Heart left ventricle (tissue), 16 donors: ENCODE results near the gene KCTD7. TPM values are rescaled to one million over a fixed set of nuclear protein-coding genes. Genes with fewer than 3 reads are reported as not detected.

Source experiments
- ATAC-seq, 4 donors: fragments of 200-7000 bp; cut with Tn5 transposase; one replicate each; pipeline ENCODE4 v1.9.1; 2020 to 2022; ENCODE audit warnings: moderate library complexity in 4 of 4, mild to moderate bottlenecking in 3 of 4, moderate number of reproducible peaks in 1 of 4
- DNase-seq, 5 donors: peaks; one replicate each; pipeline ENCODE4 v3.0.0-alpha.2; 2020
- H3K27ac ChIP-seq, 12 donors: fragments of 200-600 bp; sonication (generic) in 4 of 12; one replicate each; pipeline versions ENCODE4 v1.5.0 to v1.8.0; 2016 to 2022; ENCODE audit warnings: mild to moderate bottlenecking in 2 of 12
- H3K27me3 ChIP-seq, 9 donors: fragments of 200-600 bp; sonication (generic) in 2 of 9; one replicate each; pipeline versions ENCODE4 v1.5.1 to v1.8.0; 2016 to 2022; ENCODE audit warnings: mild to moderate bottlenecking in 3 of 9
- H3K36me3 ChIP-seq, 9 donors: fragments of 200-600 bp; sonication (generic) in 2 of 9; one replicate each; pipeline versions ENCODE4 v1.5.0 to v1.8.0; 2018 to 2022; ENCODE audit warnings: mild to moderate bottlenecking in 2 of 9
- H3K4me1 ChIP-seq, 12 donors: fragments of 200-600 bp; sonication (generic) in 4 of 12; one replicate each; pipeline versions ENCODE4 v1.5.0 to v1.8.0; 2016 to 2022; ENCODE audit warnings: mild to moderate bottlenecking in 3 of 12
- H3K4me3 ChIP-seq, 12 donors: fragments of 200-600 bp; sonication (generic) in 4 of 12; one replicate each; pipeline versions ENCODE4 v1.5.0 to v1.8.0; 2017 to 2022; ENCODE audit warnings: mild to moderate bottlenecking in 9 of 12, moderate library complexity in 4 of 12
- H3K9me3 ChIP-seq, 12 donors: fragments of 200-600 bp; sonication (generic) in 4 of 12; one replicate each; pipeline versions ENCODE4 v1.5.0 to v1.8.0; 2016 to 2022; ENCODE audit warnings: mild to moderate bottlenecking in 1 of 12
- CTCF ChIP-seq, 12 donors: fragments of 200-600 bp; sonication (generic) in 4 of 12; IDR thresholded peaks; one replicate each; pipeline versions ENCODE4 v1.5.0 to v1.8.0; 2018 to 2022; ENCODE audit warnings: antibody characterized with exemption in 12 of 12, mild to moderate bottlenecking in 5 of 12
- POLR2A ChIP-seq, 2 donors: fragments of 450-650 bp; IDR thresholded peaks; one replicate each; pipeline ENCODE4 v1.6.1; 2017; ENCODE audit warnings: antibody characterized with exemption in 2 of 2, mild to moderate bottlenecking in 2 of 2, moderate library complexity in 2 of 2
- WGBS, 4 donors: extraction: QIAGEN DNeasy Blood & Tissue Kit in 2 of 4; methylation state at CpG; one replicate each; pipeline versions ENCODE4 v1.1.5 to v1.1.7; 2013 to 2018; 5-methylcytosine and 5-hydroxymethylcytosine counted together
- intact Hi-C, 10 donors: fragments of 100-400 bp; cut with DNase I; formaldehyde crosslinking; loops; one replicate each; pipeline versions ENCODE4 v1.11.1 to v1.14.2; 2022
- polyA plus RNA-seq, 2 donors: library from polyadenylated mRNA; stranded (reverse); fragments of 200-250 nt; gene quantifications; one replicate each; pipeline ENCODE4 v1.2.3, GENCODE V29; 2013
- total RNA-seq, 9 donors: library from RNA; depleted of rRNA in 2 of 9; stranded (reverse); fragments of >200 nt in 2 of 9; fragmentation: NEBNext Ultra II Directional in 3 of 9; extraction: Animal tissue kit (Norgen Biotek cat#: 25700) in 3 of 9; gene quantifications; one replicate each; pipeline versions ENCODE4 v1.1.0 to v1.2.4, GENCODE V29; 2016 to 2023
- donor health status: ischemic (EF 13 %, LVEDD 7.1; RV severe dilation, severe dysfunction).
- donor health status: healthy with polysubstance abuse.
- donor health status: DM: no; HTN: yes; CAD: no.
- donor health status: DM: no; HTN: no; CAD: no.
- donor health status: ischemic (EF 25% LVEDD 6.9; RV normal size, moderate dysfunction).
- donor health status: ischemic (EF 25% LVEDD 5.7; RV mildly dilated, moderate dysfunction).
- donor health status: healthy.
- donor health status: DM: yes; HTN: yes; CAD: no.
- donor health status: ischemic (EF 35%, LVEDD 5.7; RV mildly dilated, moderate dysfunction).
- donor health status: nonischemic (EF 11% LVEDD 7.7; RV severe dilation, severe dysfunction).
- donor health status: DM: yes; HTN: yes; CAD: no.
- donor health status: PGD.
- donor health status: ischemic (EF 29% LVEDD 5.4; RV normal size, mild dysfunction).
- donor health status: nonischemic (EF 23%, LVEDD 6.1; RV moderate dilation, normal function).

The KCTD7 gene
- total and polyA plus RNA-seq, 11 donors = 4.1 to 13.9 (median 11.0) TPM

GRCh38 chr7:66657798-66658197 lies 29.1 kb downstream of the KCTD7 start:
- 50 to 98% (median 81%) methylated on average over 2 of the region's 2 CpGs for WGBS, 4 donors
- intact Hi-C loops = loop anchor here in 2 of 10 donors (10.0 kb wide), 2 partner anchors 187 to 337 kb away; partner anchors contain the start of genes SBDS (in 1 of the 2) and TYW1 (in 1 of the 2)

GRCh38 chr7:66662646-66663264 lies 34.1 kb downstream of the KCTD7 start:
- peak in 1 of 4 donors; percentile 16 for ATAC-seq
- intact Hi-C loops = no loop called here
- DNase-seq = no peak
- no peak for TF ChIP-seq POLR2A (IDR thresholded peaks at IDR 0.05)
- WGBS, 4 donors = 92 to 97% (median 96%) methylated on average over 16 of the region's 16 CpGs
- H3K36me3 ChIP-seq = no peaks in the 10 kb centered on the region
- H3K9me3 ChIP-seq = no peaks in the 10 kb centered on the region
- H3K27me3 ChIP-seq = no peaks in the 10 kb centered on the region
- H3K4me1 ChIP-seq = no peaks in the 10 kb centered on the region
- no peak overlapping the region for H3K27ac ChIP-seq
- no peak overlapping the region for H3K4me3 ChIP-seq

More at GRCh38 chr7:66657798-66658197, 29.1 kb downstream of the KCTD7 start:
- H3K4me1 ChIP-seq = peaks cover 0 to 23% (median 11%) of the 10 kb centered on the region in 12 donors
- no peaks in the 10 kb centered on the region for H3K27me3 ChIP-seq
- TF ChIP-seq POLR2A (IDR thresholded peaks at IDR 0.05) (no peak), CTCF (IDR thresholded peaks at IDR 0.05) (no peak)
- H3K9me3 ChIP-seq = no peaks in the 10 kb centered on the region
- H3K27ac ChIP-seq = no peak overlapping the region
- no peak overlapping the region for H3K4me3 ChIP-seq
- ATAC-seq = no peak
- H3K36me3 ChIP-seq = no peaks in the 10 kb centered on the region
- no peak for DNase-seq

- intact Hi-C loops = no loop called here
- WGBS, 4 donors = 68 to 75% (median 74%) methylated on average over 18 to 24 of the region's 24 CpGs
- Histone ChIP-seq H3K27ac (no peak overlapping the region), H3K36me3 (no peaks in the 10 kb centered on the region), H3K4me3 (no peak overlapping the region), H3K27me3 (no peaks in the 10 kb centered on the region), H3K4me1 (no peaks in the 10 kb centered on the region), H3K9me3 (no peaks in the 10 kb centered on the region)
- TF ChIP-seq CTCF (IDR thresholded peaks at IDR 0.05) (no peak), POLR2A (IDR thresholded peaks at IDR 0.05) (no peak)
- ATAC-seq (peak in 2 of 4 donors; percentile 23 to 27), DNase-seq (no peak)
Measured at GRCh38 chr7:66664590-66665293, 36.1 kb downstream of the KCTD7 start.

GRCh38 chr7:66666313-66666952 lies 37.8 kb downstream of the KCTD7 start:
- Histone ChIP-seq H3K27me3 (no peaks in the 10 kb centered on the region), H3K4me1 (no peaks in the 10 kb centered on the region), H3K4me3 (no peak overlapping the region), H3K9me3 (no peaks in the 10 kb centered on the region), H3K27ac (no peak overlapping the region), H3K36me3 (no peaks in the 10 kb centered on the region)
- DNase-seq (no peak), ATAC-seq (no peak)
- no peak for TF ChIP-seq CTCF (IDR thresholded peaks at IDR 0.05)
- no peak for TF ChIP-seq POLR2A (IDR thresholded peaks at IDR 0.05)
- intact Hi-C loops = no loop called here
- WGBS, 4 donors = 86 to 91% (median 87%) methylated on average over 7 to 8 of the region's 8 CpGs
